GM18861 (cell line): ENCODE data around the gene GOLT1A.
"Not testable (repeated sequence)": the region's sequence is repeated elsewhere in the genome, so short reads cannot be mapped to it uniquely, and the experiment has no call there.

Source experiments
- ATAC-seq: cut with Tn5 transposase; IDR thresholded peaks from one replicate; pipeline ENCODE4 v1.9.1; 2021; ENCODE audit not compliant: unreplicated experiment

Gene GOLT1A

DNA sequence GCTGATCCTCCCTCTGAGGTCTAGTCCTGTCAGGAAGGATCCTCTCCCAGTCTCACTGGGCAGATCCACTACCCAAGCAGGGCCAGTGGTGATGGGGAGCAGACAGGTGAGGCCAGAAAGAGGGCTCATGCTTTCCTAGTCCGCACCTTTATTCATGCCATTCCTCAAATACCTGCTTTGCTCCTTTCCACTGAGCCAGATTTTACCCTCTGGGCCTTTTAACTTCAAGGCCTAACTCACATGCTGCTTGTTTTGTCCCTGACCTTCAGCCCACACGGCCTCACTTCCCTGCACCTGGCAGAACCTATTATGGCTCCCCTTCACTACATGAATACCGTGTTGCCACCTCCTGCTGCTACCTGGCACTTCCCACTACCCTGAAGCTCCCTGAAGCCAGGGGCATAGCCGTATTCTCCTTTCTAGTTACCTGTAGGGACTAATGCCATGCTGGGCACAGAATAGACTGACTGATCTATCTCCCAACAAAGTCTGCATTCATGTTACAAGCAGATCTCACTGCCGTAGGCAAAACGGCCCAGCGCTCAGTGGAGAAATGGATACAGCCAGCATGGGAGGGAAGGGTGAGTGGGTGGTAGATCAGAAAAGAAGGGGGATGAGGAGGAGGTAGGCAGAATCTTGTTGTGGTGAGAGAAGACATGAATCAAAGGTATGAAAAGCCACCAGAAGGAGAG is 36.1 kb upstream of the GOLT1A start:
- no peak for ATAC-seq

DNA sequence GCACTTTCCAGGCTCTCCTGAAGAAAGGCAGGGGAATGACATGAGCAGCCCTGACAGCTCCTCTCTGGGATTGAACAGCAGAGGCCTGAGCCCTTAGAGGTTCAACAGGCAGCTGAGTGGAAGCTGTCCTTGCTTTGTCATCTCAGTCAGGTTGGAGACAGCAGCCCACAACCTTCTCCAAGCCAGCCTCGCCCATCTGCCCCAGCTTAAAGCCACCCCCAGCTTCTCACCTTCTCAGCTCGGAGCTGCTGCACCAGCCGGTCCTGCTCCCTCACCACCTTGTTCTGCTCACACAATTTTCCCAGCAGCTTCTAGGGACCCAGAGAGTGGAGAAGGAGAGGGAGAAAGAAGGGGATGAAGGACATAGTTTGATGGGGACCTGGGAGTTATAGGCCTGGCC is 35.2 kb upstream of the GOLT1A start:
- no peak for ATAC-seq

DNA sequence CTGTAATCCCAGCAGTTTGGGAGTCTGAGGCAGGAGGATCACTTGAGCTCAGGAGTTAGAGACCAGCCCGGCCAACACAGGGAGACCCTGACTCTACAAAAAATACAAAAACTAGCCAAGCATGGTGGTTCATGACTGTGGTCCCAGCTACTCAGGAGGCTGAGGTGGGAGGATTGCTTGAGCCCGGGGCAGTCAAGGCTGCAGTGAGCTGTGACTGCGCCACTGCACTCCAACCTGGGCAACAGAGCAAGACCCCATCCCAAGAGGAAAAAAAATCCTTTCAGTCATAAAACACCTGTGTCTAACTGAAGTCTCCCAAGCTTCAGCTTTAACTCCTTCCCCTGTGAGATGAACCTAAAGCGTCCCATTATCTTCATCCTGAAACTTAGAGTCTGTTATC is 33.1 kb upstream of the GOLT1A start:
- ATAC-seq, result no peak

DNA sequence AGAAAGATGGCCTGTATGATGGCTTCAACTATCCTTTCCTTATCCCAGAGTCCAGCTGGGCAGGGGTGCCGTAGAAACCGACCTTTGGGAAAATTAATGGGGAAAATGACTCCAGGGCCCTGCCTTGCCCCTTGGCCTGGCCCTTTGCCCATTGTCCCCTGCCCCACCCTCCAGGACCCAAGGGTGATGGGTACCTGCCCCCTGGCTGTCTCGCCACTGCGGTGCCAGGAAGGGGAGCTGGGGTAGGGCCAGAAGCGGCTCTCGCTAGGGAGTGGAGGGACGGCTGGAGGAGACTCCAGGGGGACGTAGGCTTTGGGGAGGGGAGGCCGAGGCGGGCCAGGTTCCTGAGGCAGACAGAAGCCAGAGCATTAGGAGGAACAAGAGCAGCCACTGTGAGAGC is 29.1 kb upstream of the GOLT1A start:
- ATAC-seq, result no peak

DNA sequence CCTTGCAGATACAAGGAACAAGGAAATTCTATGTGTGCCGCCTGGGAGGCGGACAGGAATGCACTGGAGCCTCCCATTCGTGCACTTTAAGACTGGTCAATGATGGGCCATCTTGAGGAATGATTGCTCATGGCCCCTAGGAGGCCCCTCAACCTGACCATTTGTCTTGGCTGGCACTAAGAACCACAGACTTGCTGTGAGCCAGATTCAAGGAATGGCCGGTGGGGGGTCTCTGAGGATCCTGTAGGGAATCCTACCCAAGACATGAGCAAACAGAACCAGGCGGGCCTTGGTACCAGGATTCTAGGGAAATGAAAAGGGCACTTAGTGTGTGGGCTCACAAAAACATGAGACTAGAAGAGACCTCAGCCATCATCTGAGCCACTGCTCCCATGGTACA is 28.1 kb upstream of the GOLT1A start:
- ATAC-seq, result no peak

DNA sequence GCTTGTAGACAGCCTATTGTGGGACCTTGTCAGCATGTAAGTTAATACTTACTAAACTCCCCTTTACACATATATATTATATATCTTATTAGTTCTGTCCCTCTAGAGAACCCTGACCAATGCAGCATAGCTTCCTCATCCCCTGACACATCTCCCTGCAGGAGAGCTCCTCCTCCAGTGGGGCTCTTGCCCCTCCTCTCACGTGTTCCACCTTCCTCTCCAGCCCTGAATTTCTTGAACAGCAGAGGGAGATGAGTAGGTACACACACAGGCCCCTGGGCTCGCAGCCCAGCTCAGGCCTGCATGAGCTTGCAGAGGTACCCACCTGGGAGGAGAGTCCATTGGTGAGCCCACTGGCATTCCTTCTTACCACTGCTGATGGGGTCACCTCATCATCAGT is 27.3 kb upstream of the GOLT1A start:
- ATAC-seq, result no peak

GRCh38 chr1:204240233-204240632 is 26.4 kb upstream of the GOLT1A start:
- no peak for ATAC-seq

DNA sequence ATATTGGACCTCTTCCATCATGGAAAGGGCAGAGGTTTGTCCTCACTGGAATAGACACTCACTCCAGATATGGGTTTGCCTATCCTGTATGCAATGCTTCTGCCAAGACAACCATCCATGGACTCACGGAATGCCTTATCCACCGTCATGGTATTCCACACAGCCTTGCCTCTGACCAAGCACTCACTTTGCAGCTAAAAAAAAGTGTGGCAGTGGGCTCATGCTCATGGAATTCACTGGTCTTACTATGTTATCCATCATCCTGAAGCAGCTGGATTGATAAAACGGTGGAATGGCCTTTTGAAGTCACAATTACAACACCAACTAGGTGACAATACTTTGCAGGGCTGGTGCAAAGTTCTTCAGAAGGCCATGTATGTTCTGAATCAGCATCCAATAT is 25.6 kb upstream of the GOLT1A start:
- not testable (repeated sequence) for ATAC-seq

DNA sequence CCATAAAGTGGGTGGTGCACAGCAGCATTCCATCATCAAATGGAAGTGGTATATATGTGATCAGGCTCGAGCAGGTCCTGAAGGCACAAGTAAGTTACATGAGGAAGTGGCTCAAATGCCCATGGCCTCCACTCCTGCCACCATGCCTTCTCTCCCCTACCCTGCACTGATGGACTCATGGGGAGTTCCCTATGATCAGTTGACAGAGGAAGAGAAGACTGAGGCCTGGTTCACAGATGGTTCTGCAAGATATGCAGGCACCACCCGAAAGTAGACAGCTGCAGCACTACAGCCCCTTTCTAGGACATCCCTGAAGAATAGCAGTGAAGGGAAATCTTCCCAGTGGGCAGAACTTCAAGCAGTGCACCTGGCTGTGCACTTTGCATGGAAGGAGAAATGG is 24.7 kb upstream of the GOLT1A start:
- not testable (repeated sequence) for ATAC-seq

GRCh38 chr1:204237515-204237914 is 23.7 kb upstream of the GOLT1A start:
- not testable (repeated sequence) for ATAC-seq

DNA sequence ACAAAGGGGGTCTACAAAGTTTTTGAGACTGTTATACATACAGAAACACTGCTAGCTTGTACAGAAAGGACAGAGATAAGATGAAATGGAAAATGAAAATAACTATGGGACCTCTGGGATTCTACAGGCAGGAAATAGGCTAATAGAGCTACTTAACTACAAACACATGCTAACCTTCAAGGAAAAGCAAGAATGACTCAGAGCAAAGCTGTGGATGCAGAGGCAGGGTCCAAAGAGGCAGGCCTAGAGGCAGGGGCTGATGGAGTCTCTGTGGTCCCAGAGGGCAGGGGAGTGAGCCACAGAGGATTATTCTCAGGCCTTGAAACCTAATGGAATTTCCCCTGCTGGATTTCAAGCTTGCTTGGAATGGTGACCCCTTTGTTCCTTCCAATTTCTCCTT is 18.7 kb upstream of the GOLT1A start:
- no peak for ATAC-seq

DNA sequence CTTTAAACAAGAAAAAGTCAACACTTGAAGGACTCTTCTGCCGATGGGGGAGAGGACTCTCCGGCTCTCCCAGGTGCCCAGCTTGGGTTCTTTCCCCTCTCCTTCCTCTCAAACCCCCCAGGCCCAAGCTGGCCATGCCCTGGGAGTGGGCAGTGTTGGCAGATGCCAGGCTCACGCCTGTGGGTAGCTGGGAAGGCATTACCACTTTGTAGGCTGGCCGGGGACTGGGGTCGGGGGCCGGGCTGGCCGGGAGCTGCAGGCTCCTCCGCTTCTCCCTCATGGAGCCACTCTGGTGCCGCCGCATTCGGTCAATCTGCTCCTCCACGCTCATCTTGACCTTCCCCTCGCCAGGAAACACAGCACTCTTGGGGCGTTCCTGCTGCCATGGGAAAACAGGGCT is 16.4 kb upstream of the GOLT1A start:
- ATAC-seq, result no peak

GRCh38 chr1:204228896-204229295 is 15.1 kb upstream of the GOLT1A start:
- no peak for ATAC-seq

DNA sequence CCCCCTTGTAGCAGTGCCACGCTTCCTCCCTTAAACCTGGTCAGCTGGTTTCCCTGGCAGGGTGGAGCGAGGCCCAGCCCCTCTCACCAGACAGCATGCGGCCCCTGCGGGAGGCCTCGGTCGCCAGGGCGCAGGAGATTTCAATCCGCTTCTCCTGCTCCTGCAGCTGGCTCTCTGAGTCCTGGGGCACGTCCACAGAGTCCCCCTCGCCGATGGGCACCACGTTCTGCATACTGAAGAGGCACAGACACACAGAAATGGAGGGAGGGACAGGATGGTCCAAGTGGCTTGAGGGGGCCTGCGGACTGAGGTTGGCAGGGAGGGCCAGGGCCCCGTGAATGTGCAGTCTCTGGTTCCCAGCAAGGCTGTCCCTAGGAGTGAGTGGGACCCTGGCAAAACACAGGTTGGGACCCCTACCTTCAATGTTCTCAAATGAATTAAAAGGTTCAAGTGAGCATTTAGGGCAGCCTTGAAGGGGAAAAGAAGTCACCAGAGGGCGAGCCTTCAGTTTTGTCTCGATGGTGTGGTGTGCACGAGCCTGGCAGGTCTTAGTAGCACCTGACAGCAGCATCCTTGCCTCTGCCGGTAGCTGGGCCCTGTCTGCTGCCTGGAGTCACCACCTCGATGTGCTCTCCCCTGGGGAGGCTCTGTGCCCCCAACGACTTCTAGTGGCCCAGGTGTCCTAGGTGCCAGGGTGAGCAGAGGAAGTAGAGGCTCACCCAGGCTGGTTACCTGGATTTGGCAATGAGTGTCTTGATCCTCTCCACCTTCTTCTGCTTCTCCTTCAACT is 14.4 kb upstream of the GOLT1A start:
- no peak for ATAC-seq

GRCh38 chr1:204227351-204227750 is 13.6 kb upstream of the GOLT1A start:
- no peak for ATAC-seq

- no peak for ATAC-seq
These were observed 12.3 kb upstream of the GOLT1A start for GRCh38 chr1:204225841-204226735.

GRCh38 chr1:204224655-204225054 is 10.9 kb upstream of the GOLT1A start:
- no peak for ATAC-seq

GRCh38 chr1:204223129-204223860 is 9.5 kb upstream of the GOLT1A start:
- ATAC-seq, result no peak

DNA sequence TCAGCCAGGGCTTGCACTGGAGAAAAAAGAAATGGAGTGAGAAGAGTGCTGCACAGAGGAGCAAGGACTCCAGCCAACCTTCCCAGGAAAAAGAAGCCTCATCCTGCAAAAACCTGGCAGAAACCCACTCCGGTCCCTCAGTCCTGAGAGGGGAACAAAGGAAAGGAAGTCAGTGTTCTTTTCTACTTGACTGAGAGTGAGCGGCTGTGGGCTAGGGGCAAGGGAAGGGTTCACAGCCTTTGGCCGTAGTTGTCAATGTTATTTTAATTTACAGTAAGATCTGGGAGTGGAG is 8.9 kb upstream of the GOLT1A start:
- ATAC-seq, result no peak

- no peak for ATAC-seq
These were observed 8.4 kb upstream of the GOLT1A start for GRCh38 chr1:204222006-204222763.
